HL-60/S4 treated with phorbol 12-myristate 13-acetate at 8.2 ng/mL for 4 days and 3 days (cell line): ENCODE data around the gene PARP4.
"Not testable (repeated sequence)": the region's sequence is repeated elsewhere in the genome, so short reads cannot be mapped to it uniquely, and the experiment has no call there.

ENCODE experiments used
- in situ Hi-C: fragments of 300-500 bp; cut with MboI; formaldehyde crosslinking; loops from 2 replicates; pipeline ENCODE4 v1.15.0; 2022; ENCODE audit warnings: low sequenced_read_pairs

PARP4 gene

GRCh38 chr13:24512197-24512907, at the start of gene PARP4:
TSS of gene PARP4 (minus strand) at chr13:24512778. CDS start at chr13:24503776, 9,002 bp downstream.
- in situ Hi-C loops = no loop called here

GRCh38 chr13:24560579-24561187, 48.1 kb upstream of the PARP4 start:
- in situ Hi-C loops = not testable (repeated sequence)

GRCh38 chr13:24559431-24560218, 47.0 kb upstream of the PARP4 start:
- in situ Hi-C loops = not testable (repeated sequence)

GRCh38 chr13:24557081-24557480, 44.5 kb upstream of the PARP4 start:
- in situ Hi-C loops = no loop called here

DNA sequence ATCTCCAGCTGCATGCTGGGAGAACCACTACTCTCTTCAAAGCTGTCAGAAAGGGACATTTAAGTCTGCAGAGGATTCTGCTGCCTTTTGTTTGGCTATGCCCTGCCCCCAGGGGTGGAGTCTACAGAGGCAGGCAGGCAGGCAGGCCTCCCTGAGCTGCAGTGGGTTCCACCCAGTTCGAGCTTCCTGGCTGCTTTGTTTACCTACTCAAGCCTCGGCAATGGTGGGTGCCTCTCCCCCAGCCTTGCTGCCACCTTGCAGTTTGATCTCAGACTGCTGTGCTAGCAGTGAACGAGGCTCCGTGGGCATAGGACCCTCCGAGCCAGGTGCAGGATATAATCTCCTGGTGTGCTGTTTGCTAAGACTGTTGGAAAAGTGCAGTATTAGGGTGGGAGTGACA, 41.3 kb upstream of the PARP4 start:
- in situ Hi-C loops = not testable (repeated sequence)

- in situ Hi-C loops = not testable (repeated sequence)
These were observed 29.1 kb upstream of the PARP4 start for GRCh38 chr13:24541476-24542352.

- in situ Hi-C loops = no loop called here
These were observed 28.5 kb upstream of the PARP4 start for GRCh38 chr13:24541127-24541475.

DNA sequence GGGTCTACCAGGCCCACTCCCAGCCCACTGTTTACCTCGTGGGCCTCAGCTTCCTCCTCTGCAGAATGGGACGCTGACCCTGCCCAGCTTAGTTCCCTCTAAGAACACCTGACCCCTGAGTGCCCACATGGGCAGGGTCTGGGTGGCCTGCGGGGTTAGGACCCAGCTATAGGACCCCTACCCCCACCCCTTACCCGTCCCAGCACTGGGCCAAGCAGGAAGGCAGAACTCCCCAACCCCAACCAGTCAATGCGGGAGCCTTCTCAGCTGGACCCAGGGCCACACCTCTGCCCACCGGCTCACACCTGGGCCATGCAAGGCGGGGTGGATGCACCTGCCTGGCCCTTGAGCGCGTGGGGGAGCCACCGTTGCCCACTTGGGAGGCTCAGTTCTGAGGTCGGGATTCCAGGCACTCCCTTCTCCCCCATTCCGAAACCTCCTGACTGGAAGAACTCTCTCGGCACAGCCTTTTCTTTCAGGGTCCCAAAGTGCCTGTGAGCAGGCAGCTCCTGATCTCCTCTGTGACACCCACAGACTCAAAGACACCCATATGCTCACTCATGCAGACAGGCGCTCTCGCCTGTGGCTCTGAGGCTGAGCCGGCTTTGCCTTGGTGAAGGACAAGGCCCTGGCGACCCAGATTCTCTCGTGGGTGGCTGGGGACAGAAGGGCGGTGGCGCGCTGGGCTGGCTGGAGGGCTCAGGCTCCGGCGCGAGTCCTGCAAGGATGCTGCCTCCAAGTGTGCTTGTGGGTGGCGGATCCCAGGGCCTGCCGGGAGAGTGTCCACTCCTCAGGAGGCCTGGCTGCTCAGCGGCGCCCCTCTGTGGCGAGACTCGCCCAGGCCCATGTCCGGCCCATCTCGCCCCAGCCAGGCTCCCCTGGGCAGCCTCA, 27.9 kb upstream of the PARP4 start:
- in situ Hi-C loops = no loop called here

DNA sequence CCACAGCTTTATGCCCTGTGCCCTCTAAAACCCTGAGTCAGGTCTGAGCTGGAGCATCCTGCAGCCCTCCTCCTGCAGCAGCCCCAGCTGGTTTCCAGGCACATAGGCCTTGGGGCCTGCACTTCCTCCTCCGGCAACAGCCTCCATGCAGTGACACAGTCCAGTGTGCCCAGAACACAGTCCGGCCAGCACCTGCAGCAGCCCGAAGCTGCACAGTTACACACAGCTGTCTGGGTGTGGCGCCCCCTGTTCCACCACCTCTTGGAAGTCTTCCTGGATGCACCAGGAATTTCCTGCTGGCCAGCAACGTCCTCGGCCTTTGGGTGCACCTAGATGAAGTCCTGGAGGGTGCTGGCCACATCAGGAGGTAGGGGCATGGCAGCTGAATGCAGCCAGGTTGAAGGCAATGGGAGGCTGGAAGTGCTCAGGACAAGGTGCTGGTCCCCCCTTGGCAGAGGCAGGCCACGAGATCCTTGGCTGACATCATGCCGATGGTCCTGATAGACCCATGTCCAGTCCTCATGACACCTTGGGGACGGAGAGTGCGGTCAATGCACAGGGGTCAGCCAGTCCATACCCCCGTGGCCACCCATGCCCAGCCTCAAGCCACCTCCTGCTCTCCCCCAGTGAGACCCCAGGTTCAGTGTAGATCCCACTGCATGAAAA, 27.1 kb upstream of the PARP4 start:
- in situ Hi-C loops = no loop called here

- in situ Hi-C loops = no loop called here
These were observed 16.9 kb upstream of the PARP4 start for GRCh38 chr13:24529478-24529877.

- in situ Hi-C loops = no loop called here
These were observed 16.3 kb upstream of the PARP4 start for GRCh38 chr13:24528816-24529398.

GRCh38 chr13:24527266-24527775, 14.7 kb upstream of the PARP4 start:
- in situ Hi-C loops = no loop called here

DNA sequence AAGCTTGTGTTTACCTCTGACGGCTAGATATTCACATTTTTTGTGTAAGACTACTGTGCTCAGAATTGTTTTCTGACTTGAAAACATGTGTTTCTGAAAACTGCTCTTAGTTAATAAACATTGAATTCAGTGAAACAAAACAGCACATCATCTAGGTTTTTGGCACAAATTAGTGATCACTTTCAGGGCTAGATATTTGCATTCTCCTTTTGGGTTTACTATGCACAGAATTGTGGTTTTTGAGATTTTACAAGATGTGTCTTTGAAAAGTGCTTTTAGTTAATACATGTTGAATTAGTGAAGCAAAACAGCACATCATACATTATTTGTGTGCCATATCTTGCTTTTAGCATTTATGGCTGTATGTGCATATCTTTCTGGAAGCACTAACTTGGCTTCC, 8.2 kb upstream of the PARP4 start:
- in situ Hi-C loops = no loop called here

GRCh38 chr13:24516919-24517318, 4.3 kb upstream of the PARP4 start:
- in situ Hi-C loops = no loop called here

DNA sequence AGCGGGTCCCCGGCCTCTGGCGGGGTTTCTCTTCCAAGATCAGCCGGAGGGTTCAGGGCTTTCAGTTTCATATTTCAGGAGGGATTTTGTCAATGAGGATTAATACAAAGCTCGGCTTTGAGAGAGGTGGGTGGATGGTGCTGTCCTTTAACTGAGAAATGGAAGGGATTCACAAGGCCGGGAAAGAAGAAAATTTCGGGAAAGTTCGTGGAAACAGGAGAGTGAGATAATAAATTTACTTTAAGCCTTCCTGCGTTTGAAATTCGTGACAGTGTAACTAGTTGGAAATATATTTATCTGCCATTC, 283 bp upstream of the PARP4 start:
- in situ Hi-C loops = no loop called here

GRCh38 chr13:24511816-24512196, 772 bp downstream of the PARP4 start:
- in situ Hi-C loops = no loop called here

DNA sequence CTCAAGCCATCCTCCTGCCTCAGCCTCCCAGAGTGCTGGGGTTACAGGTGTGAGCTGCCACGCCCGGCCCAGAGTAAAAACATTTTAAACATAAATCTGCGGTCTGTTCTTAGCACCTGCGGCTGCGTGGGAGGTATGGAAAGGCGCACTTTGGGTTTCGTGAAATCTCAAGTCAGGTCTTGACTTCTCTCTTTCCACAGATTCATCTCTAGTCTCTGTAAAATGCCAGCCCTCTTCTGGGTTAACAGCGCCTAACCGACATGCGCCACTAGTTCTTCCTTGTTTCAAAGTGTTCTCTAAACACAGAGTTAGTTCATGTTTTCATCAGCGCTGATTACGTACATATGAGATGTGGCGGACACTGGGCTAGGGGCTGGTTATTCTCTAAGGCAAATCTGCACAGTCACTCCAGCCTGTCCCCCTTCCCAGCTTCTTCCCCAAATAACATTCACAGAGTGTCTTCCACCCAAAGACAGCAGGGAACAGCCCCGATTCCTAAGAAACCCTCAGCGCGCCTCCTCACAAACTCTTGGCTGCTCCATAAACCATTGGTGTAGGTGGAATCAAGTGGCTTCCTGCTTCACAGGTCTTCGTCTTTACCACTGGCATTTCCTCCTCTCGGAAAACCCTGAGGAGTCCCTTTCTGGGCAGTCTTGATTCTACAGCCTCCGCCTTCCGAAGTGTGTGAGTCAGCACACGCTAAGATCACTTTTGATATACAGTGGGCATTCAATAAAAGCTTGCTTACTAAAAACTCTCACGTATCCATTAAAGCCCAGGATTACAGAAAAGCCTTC, 1.4 kb downstream of the PARP4 start:
- in situ Hi-C loops = no loop called here

DNA sequence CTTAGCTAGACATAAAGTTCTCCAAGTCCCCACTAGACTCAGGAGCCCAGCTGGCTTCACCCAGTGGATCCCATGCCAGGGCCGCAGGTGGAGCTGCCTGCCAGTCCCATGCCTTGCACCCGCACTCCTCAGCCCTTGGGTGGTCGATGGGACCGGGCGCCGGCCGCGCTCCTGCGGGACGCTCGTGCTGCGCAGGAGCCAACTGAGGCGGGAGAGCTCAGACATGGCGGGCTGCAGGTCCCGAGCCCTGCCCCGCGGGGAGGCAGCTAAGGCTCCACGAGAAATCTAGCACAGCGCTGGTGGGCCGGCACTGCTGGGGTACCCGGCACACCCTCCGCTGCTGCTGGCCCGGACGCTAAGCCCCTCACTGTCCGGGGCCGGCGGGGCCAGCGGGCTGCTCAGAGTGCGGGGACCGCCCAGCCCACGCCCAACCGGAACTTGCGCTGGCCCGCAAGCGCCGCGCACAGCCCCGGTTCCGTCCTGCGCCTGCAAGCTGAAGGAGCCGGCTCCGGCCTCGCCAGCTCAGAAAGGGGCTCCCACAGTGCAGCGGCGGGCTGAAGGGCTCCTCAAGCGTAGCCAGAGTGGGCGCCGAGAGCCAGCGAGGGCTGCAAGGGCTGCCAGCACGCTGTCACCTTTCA, 5.8 kb downstream of the PARP4 start:
- in situ Hi-C loops = no loop called here
